Measurements from ENCODE around the gene RHOD. TPM values are rescaled to one million over a fixed set of nuclear protein-coding genes. Genes with fewer than 3 reads are reported as not detected.

The RHOD gene
- polyA plus RNA-seq, 2 donors, result 194 to 213 TPM

DNA sequence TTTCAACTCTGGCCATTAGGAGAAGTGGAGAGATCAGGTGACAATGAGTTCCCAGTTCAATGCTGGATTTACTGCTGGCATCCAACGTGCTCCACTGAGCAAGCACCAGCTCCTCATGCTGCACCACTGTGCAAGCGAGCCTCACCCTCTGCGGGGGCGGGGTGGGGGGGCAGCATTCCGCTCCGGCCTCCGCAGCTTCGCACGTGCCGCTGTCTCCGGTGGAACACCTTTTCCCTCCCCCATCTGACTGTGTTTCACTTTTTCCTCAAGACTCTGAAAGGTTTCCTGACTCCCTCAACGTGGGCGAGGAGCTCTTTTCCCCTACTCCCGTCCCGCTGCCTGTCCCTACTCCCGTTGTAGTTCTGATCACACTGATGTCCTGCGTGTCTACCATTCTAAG, 835 bp upstream of the RHOD start:
- 19 to 20% methylated on average over 17 of the region's 17 CpGs for WGBS, 2 donors
- Histone ChIP-seq H3K4me1 (ENCODE audit: control insufficient read depth in 2 of 2, insufficient read depth in 2 of 2, low read length in 1 of 2) (peaks cover 2 to 14% of the 10 kb centered on the region in 2 donors), H3K27me3 (ENCODE audit: control insufficient read depth in 1 of 2, insufficient read depth in 2 of 2, low read length in 2 of 2) (no peaks in the 10 kb centered on the region), H3K36me3 (ENCODE audit: control insufficient read depth in 2 of 2, insufficient read depth in 2 of 2, low read length in 1 of 2) (peaks cover 0 to 3% of the 10 kb centered on the region in 2 donors), H3K9me3 (ENCODE audit: control insufficient read depth in 2 of 2, insufficient read depth in 1 of 2, low read depth in 1 of 2, low read length in 1 of 2) (no peaks in the 10 kb centered on the region), H3K4me3 (ENCODE audit: low read depth in 1 of 2, low read length in 2 of 2) (peak overlapping the region; percentile 71 to 73), H3K27ac (ENCODE audit: low read depth in 2 of 2, low read length in 1 of 2) (peak overlapping the region; percentile 97 to 99)

GRCh38 chr11:67057205-67057672, 592 bp downstream of the RHOD start:
- H3K27me3 ChIP-seq (ENCODE audit: control insufficient read depth in 1 of 2, insufficient read depth in 2 of 2, low read length in 2 of 2), result no peaks in the 10 kb centered on the region
- peaks cover 5 to 20% of the 10 kb centered on the region in 2 donors for H3K4me1 ChIP-seq (ENCODE audit: control insufficient read depth in 2 of 2, insufficient read depth in 2 of 2, low read length in 1 of 2)
- peak overlapping the region; percentile 71 to 73 for H3K4me3 ChIP-seq (ENCODE audit: low read depth in 1 of 2, low read length in 2 of 2)
- H3K9me3 ChIP-seq (ENCODE audit: control insufficient read depth in 2 of 2, insufficient read depth in 1 of 2, low read depth in 1 of 2, low read length in 1 of 2), result no peaks in the 10 kb centered on the region
- peak overlapping the region; percentile 97 to 99 for H3K27ac ChIP-seq (ENCODE audit: low read depth in 2 of 2, low read length in 1 of 2)
- peaks cover 0 to 3% of the 10 kb centered on the region in 2 donors for H3K36me3 ChIP-seq (ENCODE audit: control insufficient read depth in 2 of 2, insufficient read depth in 2 of 2, low read length in 1 of 2)
- WGBS, 2 donors, result 33 to 49% methylated on average over 10 of the region's 10 CpGs

DNA sequence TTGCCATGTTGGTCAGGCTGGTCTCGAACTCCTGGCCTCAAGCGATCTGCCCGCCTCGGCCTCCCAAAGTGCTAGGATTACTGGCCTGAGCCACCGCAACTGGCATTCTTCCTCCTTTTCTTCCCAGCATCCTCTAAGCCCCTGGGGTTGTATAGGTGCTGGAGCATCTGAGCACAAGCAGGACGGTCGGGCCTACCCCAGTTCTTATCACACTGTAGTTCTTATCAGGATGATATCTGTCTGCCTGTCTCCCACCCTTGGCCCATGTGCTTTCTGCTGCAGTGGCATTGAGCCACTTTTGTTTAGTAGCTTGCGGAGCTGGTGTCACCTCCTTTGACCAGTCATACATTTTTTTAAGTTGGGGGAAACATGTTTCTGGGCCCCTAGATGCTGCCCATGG, 1.9 kb downstream of the RHOD start:
- Histone ChIP-seq H3K4me1 (ENCODE audit: control insufficient read depth in 2 of 2, insufficient read depth in 2 of 2, low read length in 1 of 2) (peaks cover 5 to 26% of the 10 kb centered on the region in 2 donors), H3K27me3 (ENCODE audit: control insufficient read depth in 1 of 2, insufficient read depth in 2 of 2, low read length in 2 of 2) (no peaks in the 10 kb centered on the region), H3K4me3 (ENCODE audit: low read depth in 1 of 2, low read length in 2 of 2) (peak overlapping the region; percentile 1 to 32), H3K27ac (ENCODE audit: low read depth in 2 of 2, low read length in 1 of 2) (no peak overlapping the region), H3K36me3 (ENCODE audit: control insufficient read depth in 2 of 2, insufficient read depth in 2 of 2, low read length in 1 of 2) (peaks cover 0 to 3% of the 10 kb centered on the region in 2 donors), H3K9me3 (ENCODE audit: control insufficient read depth in 2 of 2, insufficient read depth in 1 of 2, low read depth in 1 of 2, low read length in 1 of 2) (no peaks in the 10 kb centered on the region)
- 85 to 95% methylated on average over 8 of the region's 8 CpGs for WGBS, 2 donors

- peak overlapping the region in 1 of 2 donors; percentile 74 for H3K27ac ChIP-seq (ENCODE audit: low read depth in 2 of 2, low read length in 1 of 2)
- H3K4me3 ChIP-seq (ENCODE audit: low read depth in 1 of 2, low read length in 2 of 2), result no peak overlapping the region
- 81 to 86% methylated on average over 3 of the region's 3 CpGs for WGBS, 2 donors
- H3K4me1 ChIP-seq (ENCODE audit: control insufficient read depth in 2 of 2, insufficient read depth in 2 of 2, low read length in 1 of 2), result peaks cover 5 to 24% of the 10 kb centered on the region in 2 donors
- no peaks in the 10 kb centered on the region for H3K27me3 ChIP-seq (ENCODE audit: control insufficient read depth in 1 of 2, insufficient read depth in 2 of 2, low read length in 2 of 2)
- H3K36me3 ChIP-seq (ENCODE audit: control insufficient read depth in 2 of 2, insufficient read depth in 2 of 2, low read length in 1 of 2), result peaks cover 0 to 3% of the 10 kb centered on the region in 2 donors
- H3K9me3 ChIP-seq (ENCODE audit: control insufficient read depth in 2 of 2, insufficient read depth in 1 of 2, low read depth in 1 of 2, low read length in 1 of 2), result no peaks in the 10 kb centered on the region
Observed at GRCh38 chr11:67059671-67060070, 3.0 kb downstream of the RHOD start.

- H3K36me3 ChIP-seq (ENCODE audit: control insufficient read depth in 2 of 2, insufficient read depth in 2 of 2, low read length in 1 of 2), result peaks cover 0 to 3% of the 10 kb centered on the region in 2 donors
- H3K4me1 ChIP-seq (ENCODE audit: control insufficient read depth in 2 of 2, insufficient read depth in 2 of 2, low read length in 1 of 2), result peaks cover 5 to 24% of the 10 kb centered on the region in 2 donors
- 83 to 85% methylated on average over 7 of the region's 7 CpGs for WGBS, 2 donors
- H3K9me3 ChIP-seq (ENCODE audit: control insufficient read depth in 2 of 2, insufficient read depth in 1 of 2, low read depth in 1 of 2, low read length in 1 of 2), result no peaks in the 10 kb centered on the region
- no peaks in the 10 kb centered on the region for H3K27me3 ChIP-seq (ENCODE audit: control insufficient read depth in 1 of 2, insufficient read depth in 2 of 2, low read length in 2 of 2)
- H3K4me3 ChIP-seq (ENCODE audit: low read depth in 1 of 2, low read length in 2 of 2), result no peak overlapping the region
- H3K27ac ChIP-seq (ENCODE audit: low read depth in 2 of 2, low read length in 1 of 2), result peak overlapping the region in 1 of 2 donors; percentile 74
Observed at GRCh38 chr11:67060111-67060522, 3.5 kb downstream of the RHOD start.

DNA sequence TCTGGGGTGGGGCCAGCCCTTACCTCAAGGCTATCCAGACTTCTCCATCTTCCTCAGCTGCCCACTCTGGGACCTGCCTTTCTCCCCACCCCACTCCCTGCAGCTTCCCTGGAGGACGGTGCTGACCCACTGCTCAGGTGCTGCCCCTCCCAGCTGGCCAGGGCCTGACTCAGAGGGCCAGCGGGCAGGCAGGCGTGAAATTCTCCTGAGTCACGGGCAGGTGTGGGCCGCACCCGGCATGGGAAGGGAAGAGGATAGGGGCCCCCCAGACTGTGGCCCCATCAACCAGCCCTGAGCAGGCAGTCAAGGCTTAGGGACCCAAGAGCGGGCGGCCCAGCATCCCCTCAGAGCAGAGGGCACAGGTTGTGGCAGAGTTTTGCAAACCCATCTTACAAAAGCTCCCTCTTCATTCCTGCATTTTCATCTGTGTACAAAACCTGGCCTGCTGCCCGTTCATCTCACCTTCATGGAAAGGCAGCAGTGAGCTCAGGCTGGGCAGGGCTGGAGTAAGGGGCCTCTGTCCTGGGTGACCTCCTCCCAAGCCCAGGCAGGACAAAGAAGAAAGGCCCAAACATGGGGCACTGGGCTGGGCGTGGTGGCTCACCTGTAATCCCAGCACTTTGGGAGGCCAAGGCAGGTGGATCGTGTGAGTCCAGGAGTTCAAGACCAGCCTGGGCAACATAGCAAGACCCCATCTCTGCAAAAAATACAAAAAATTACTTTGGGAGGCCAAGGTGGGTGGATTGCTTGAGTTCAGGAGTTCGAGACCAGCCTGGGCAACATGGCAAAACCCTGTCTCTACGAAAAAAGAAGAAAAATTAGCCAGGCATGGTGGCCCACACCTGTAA, 6.1 kb downstream of the RHOD start:
- 70 to 74% methylated on average over 13 of the region's 13 CpGs for WGBS, 2 donors
- Histone ChIP-seq H3K27me3 (ENCODE audit: control insufficient read depth in 1 of 2, insufficient read depth in 2 of 2, low read length in 2 of 2) (no peaks in the 10 kb centered on the region), H3K27ac (ENCODE audit: low read depth in 2 of 2, low read length in 1 of 2) (peak overlapping the region; percentile 86 to 91), H3K4me3 (ENCODE audit: low read depth in 1 of 2, low read length in 2 of 2) (no peak overlapping the region), H3K4me1 (ENCODE audit: control insufficient read depth in 2 of 2, insufficient read depth in 2 of 2, low read length in 1 of 2) (peaks cover 5 to 12% of the 10 kb centered on the region in 2 donors), H3K9me3 (ENCODE audit: control insufficient read depth in 2 of 2, insufficient read depth in 1 of 2, low read depth in 1 of 2, low read length in 1 of 2) (no peaks in the 10 kb centered on the region), H3K36me3 (ENCODE audit: control insufficient read depth in 2 of 2, insufficient read depth in 2 of 2, low read length in 1 of 2) (peaks cover 0 to 13% of the 10 kb centered on the region in 2 donors)

DNA sequence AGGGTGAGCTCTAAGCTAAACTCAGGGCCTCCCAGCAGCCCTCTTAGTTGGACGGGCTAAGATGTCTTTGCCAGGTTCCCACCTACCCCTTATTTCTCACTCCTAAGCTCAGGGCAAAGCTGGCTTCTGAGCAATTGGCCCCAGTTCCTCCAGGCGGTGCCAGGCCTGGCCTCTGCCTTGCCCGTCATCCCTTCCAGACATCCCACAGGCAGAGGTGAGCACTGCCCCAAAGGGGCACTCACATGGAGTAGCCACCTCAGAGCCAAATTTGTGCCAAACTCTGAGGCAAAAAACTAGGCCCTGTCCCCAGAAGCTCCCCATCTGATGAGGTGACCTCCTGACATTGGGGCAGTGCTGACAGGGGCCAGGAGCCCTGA, 9.7 kb downstream of the RHOD start:
- WGBS, 2 donors, result 84 to 96% methylated on average over 3 of the region's 3 CpGs
- H3K36me3 ChIP-seq (ENCODE audit: control insufficient read depth in 2 of 2, insufficient read depth in 2 of 2, low read length in 1 of 2), result peaks cover 0 to 17% of the 10 kb centered on the region in 2 donors
- no peaks in the 10 kb centered on the region for H3K9me3 ChIP-seq (ENCODE audit: control insufficient read depth in 2 of 2, insufficient read depth in 1 of 2, low read depth in 1 of 2, low read length in 1 of 2)
- no peak overlapping the region for H3K27ac ChIP-seq (ENCODE audit: low read depth in 2 of 2, low read length in 1 of 2)
- peaks cover 2 to 12% of the 10 kb centered on the region in 2 donors for H3K4me1 ChIP-seq (ENCODE audit: control insufficient read depth in 2 of 2, insufficient read depth in 2 of 2, low read length in 1 of 2)
- H3K4me3 ChIP-seq (ENCODE audit: low read depth in 1 of 2, low read length in 2 of 2), result no peak overlapping the region
- no peaks in the 10 kb centered on the region for H3K27me3 ChIP-seq (ENCODE audit: control insufficient read depth in 1 of 2, insufficient read depth in 2 of 2, low read length in 2 of 2)

DNA sequence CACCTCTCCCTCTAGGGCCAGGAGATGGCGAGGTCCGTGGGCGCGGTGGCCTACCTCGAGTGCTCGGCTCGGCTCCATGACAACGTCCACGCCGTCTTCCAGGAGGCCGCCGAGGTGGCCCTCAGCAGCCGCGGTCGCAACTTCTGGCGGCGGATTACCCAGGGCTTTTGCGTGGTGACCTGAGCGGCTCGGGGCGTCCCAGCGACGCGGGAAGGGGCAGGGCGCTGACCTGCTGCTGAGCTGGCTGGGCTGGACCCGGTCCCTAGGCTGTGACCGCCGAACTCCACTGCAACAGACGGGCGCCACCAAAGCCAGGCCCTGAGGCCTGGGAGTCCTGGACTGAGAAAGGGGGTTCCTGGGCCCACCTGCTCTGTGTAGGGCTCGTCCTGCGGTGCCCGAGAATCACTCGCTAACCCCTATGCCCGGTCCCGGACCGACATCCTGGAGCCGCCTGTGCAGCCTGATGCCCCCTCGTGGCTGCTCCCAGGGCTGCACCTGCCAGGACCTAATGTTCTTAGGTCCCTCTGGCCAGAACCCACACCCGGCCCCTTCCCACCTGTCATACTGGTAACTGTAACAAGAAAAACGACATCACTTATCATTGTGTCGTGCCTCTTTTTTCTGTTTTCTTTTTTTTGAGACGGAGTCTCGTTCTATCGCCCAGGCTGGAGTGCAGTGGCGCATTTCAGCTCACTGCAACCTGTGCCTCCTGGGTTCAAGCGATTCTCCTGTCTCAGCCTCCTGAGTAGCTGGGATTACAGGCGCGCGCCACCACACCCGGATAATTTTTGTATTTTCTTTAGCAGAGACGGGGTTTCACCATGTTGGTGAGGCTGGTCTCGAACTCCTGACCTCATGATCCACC, 15.0 kb downstream of the RHOD start:
- Histone ChIP-seq H3K27ac (ENCODE audit: low read depth in 2 of 2, low read length in 1 of 2) (no peak overlapping the region), H3K36me3 (ENCODE audit: control insufficient read depth in 2 of 2, insufficient read depth in 2 of 2, low read length in 1 of 2) (peaks cover 0 to 23% of the 10 kb centered on the region in 2 donors), H3K4me3 (ENCODE audit: low read depth in 1 of 2, low read length in 2 of 2) (no peak overlapping the region), H3K4me1 (ENCODE audit: control insufficient read depth in 2 of 2, insufficient read depth in 2 of 2, low read length in 1 of 2) (no peaks in the 10 kb centered on the region), H3K27me3 (ENCODE audit: control insufficient read depth in 1 of 2, insufficient read depth in 2 of 2, low read length in 2 of 2) (no peaks in the 10 kb centered on the region), H3K9me3 (ENCODE audit: control insufficient read depth in 2 of 2, insufficient read depth in 1 of 2, low read depth in 1 of 2, low read length in 1 of 2) (no peaks in the 10 kb centered on the region)
- WGBS, 2 donors, result 58 to 63% methylated on average over 52 to 53 of the region's 53 CpGs

- Histone ChIP-seq H3K36me3 (ENCODE audit: control insufficient read depth in 2 of 2, insufficient read depth in 2 of 2, low read length in 1 of 2) (peaks cover 0 to 17% of the 10 kb centered on the region in 2 donors), H3K9me3 (ENCODE audit: control insufficient read depth in 2 of 2, insufficient read depth in 1 of 2, low read depth in 1 of 2, low read length in 1 of 2) (no peaks in the 10 kb centered on the region), H3K27me3 (ENCODE audit: control insufficient read depth in 1 of 2, insufficient read depth in 2 of 2, low read length in 2 of 2) (no peaks in the 10 kb centered on the region), H3K4me3 (ENCODE audit: low read depth in 1 of 2, low read length in 2 of 2) (no peak overlapping the region), H3K27ac (ENCODE audit: low read depth in 2 of 2, low read length in 1 of 2) (no peak overlapping the region), H3K4me1 (ENCODE audit: control insufficient read depth in 2 of 2, insufficient read depth in 2 of 2, low read length in 1 of 2) (peaks cover 0 to under 1% of the 10 kb centered on the region in 2 donors)
- WGBS, 2 donors, result 82% methylated on average over 11 of the region's 11 CpGs
Observed at GRCh38 chr11:67072295-67072694, 15.6 kb downstream of the RHOD start.
